B cell (primary cell): Measurements from ENCODE around the gene ZNF385A. TPM values are rescaled to one million over a fixed set of nuclear protein-coding genes. Genes with fewer than 3 reads are reported as not detected.

ENCODE experiments used
- ATAC-seq: fragments of 200-7000 bp; cut with Tn5 transposase; one replicate; pipeline ENCODE4 v1.10.0; 2021; ENCODE audit warnings: low read depth, mild to moderate bottlenecking, moderate number of reproducible peaks, moderate library complexity
- CTCF ChIA-PET: fragments of 350-600 bp; sonication (Branson Sonifier 250); formaldehyde crosslinking; loops from one replicate; lab custom pipeline; 2021; ENCODE audit warnings: antibody characterized with exemption, inconsistent platforms; lab: Charles Lee
- POLR2A ChIA-PET: fragments of 350-600 bp; sonication (Branson Sonifier 250); formaldehyde crosslinking; loops from one replicate; lab custom pipeline; 2021; ENCODE audit warnings: antibody characterized with exemption; lab: Charles Lee
- DNase-seq: peaks from one replicate; pipeline ENCODE4 v3.0.0; 2013
- H2AFZ ChIP-seq: 2 replicates; pipeline ENCODE4 v1.6.1; 2012; ENCODE audit warnings: mild to moderate bottlenecking, low read depth, low read length; ENCODE audit not compliant: insufficient read depth, poor library complexity, severe bottlenecking
- H3K27ac ChIP-seq, 2 donors: 1 replicate in 1 of 2; 2 replicates in 1 of 2; pipeline ENCODE4 v1.5.1; 2012 to 2013; ENCODE audit warnings: low read length in 2 of 2, mild to moderate bottlenecking in 2 of 2, moderate library complexity in 1 of 2
- H3K27me3 ChIP-seq, 4 experiments: fragments of 200-600 bp in 1 of 4; sonication (generic) in 1 of 4; replicated peaks in 1 of 4; 1 replicate in 2 of 4; 2 replicates in 2 of 4; pipeline versions ENCODE4 v1.6.1 to v1.7.0; 2013 to 2016; ENCODE audit warnings: low read length in 3 of 4, mild to moderate bottlenecking in 2 of 4, mixed read lengths in 1 of 4, moderate library complexity in 1 of 4; ENCODE audit not compliant: insufficient read depth in 4 of 4, control insufficient read depth in 3 of 4; ENCODE audit errors: control extremely low read depth in 1 of 4
- H3K36me3 ChIP-seq, 2 experiments: replicated peaks in 1 of 2; 1 replicate in 1 of 2; 2 replicates in 1 of 2; pipeline versions ENCODE4 v1.6.1 to v1.7.1; 2013; ENCODE audit warnings: low read length in 1 of 2; ENCODE audit not compliant: insufficient read depth in 2 of 2, control insufficient read depth in 1 of 2; ENCODE audit errors: control extremely low read depth in 1 of 2, extremely low read depth in 1 of 2
- H3K4me1 ChIP-seq, 2 donors: fragments of 200-600 bp in 1 of 2; sonication (generic) in 1 of 2; 1 replicate in 1 of 2; 2 replicates in 1 of 2; pipeline versions ENCODE4 v1.5.1 to v1.6.1; 2013 to 2017; ENCODE audit warnings: low read length in 2 of 2; ENCODE audit not compliant: control insufficient read depth in 2 of 2, insufficient read depth in 2 of 2
- H3K4me2 ChIP-seq: replicated peaks from 2 replicates; pipeline ENCODE3; 2012; ENCODE audit warnings: mild to moderate bottlenecking, low read depth, low read length; ENCODE audit not compliant: poor library complexity, severe bottlenecking
- H3K4me3 ChIP-seq, 5 experiments: fragments of 200-600 bp in 1 of 5; sonication (generic) in 1 of 5; 1 replicate in 3 of 5; 2 replicates in 2 of 5; pipeline versions ENCODE4 v1.5.1 to v1.7.0; 2011 to 2016; ENCODE audit warnings: low read length in 4 of 5, mild to moderate bottlenecking in 4 of 5, low read depth in 2 of 5, control low read depth in 1 of 5, moderate library complexity in 1 of 5; ENCODE audit not compliant: insufficient read depth in 1 of 5; ENCODE audit errors: control extremely low read depth in 1 of 5, extremely low read depth in 1 of 5
- H3K79me2 ChIP-seq: fragments of 200-600 bp; sonication (generic); one replicate; pipeline ENCODE4 v1.6.0; 2016; ENCODE audit warnings: low read length; ENCODE audit not compliant: control insufficient read depth, insufficient read depth
- H3K9ac ChIP-seq: fragments of 200-600 bp; sonication (generic); 2 replicates; pipeline ENCODE4 v1.6.1; 2017; ENCODE audit warnings: mild to moderate bottlenecking, low read length, moderate library complexity
- H3K9me3 ChIP-seq, 3 donors: one replicate each; pipeline versions ENCODE4 v1.6.1 to v1.7.1; 2013; ENCODE audit warnings: low read length in 2 of 3; ENCODE audit not compliant: control insufficient read depth in 2 of 3, insufficient read depth in 1 of 3; ENCODE audit errors: control extremely low read depth in 1 of 3
- H4K20me1 ChIP-seq: 2 replicates; pipeline ENCODE4 v1.6.0; 2012; ENCODE audit warnings: mild to moderate bottlenecking, low read length; ENCODE audit not compliant: insufficient read depth, control insufficient read depth, poor library complexity, severe bottlenecking
- H3K27ac Mint-ChIP-seq: one replicate; pipeline ENCODE4 v1.8.0; 2021; ENCODE audit warnings: mixed read lengths
- H3K27me3 Mint-ChIP-seq: one replicate; pipeline ENCODE4 v1.8.0; 2021; ENCODE audit warnings: mixed read lengths
- H3K4me1 Mint-ChIP-seq: one replicate; pipeline ENCODE4 v1.8.0; 2021; ENCODE audit warnings: mixed read lengths
- H3K4me3 Mint-ChIP-seq: one replicate; pipeline ENCODE4 v1.8.0; 2021; ENCODE audit warnings: mixed read lengths
- H3K9me3 Mint-ChIP-seq: one replicate; pipeline ENCODE4 v1.8.0; 2022; ENCODE audit warnings: mixed read lengths; ENCODE audit not compliant: insufficient read depth
- EZH2 ChIP-seq: IDR thresholded peaks from 2 replicates; pipeline ENCODE4 v1.6.1; 2012; ENCODE audit warnings: borderline replicate concordance, low read depth, mild to moderate bottlenecking, moderate library complexity, low read length; ENCODE audit not compliant: insufficient read depth, poor library complexity, severe bottlenecking
- WGBS: methylation state at CpG from one replicate; pipeline ENCODE4 v1.1.5; 2013; ENCODE audit warnings: missing lambda C conversion rate; ENCODE audit not compliant: insufficient coverage; 5-methylcytosine and 5-hydroxymethylcytosine counted together
- intact Hi-C: fragments of 100-400 bp; cut with micrococcal nuclease; formaldehyde crosslinking; loops from one replicate; pipeline ENCODE4 v1.10.0; 2022
- polyA plus RNA-seq: library from polyadenylated mRNA; depleted of rRNA; stranded (reverse); fragments of >200 nt; gene quantifications from 2 replicates; pipeline ENCODE4 v1.2.3, GENCODE V29; 2012
- total RNA-seq, 2 donors: library from RNA; stranded (reverse); fragments of 120-200 nt in 1 of 2; gene quantifications; 1 replicate in 1 of 2; 2 replicates in 1 of 2; pipeline versions ENCODE4 v1.2.3 to v1.2.4, GENCODE V29; 2013 to 2022
- TF ChIP-seq, protein P1 (sequence below): fragments of 200-600 bp; IDR thresholded peaks from one replicate; pipeline ENCODE4 v1.8.0; 2022; ENCODE audit warnings: antibody characterized with exemption, mild to moderate bottlenecking

ZNF385A gene
- total and polyA plus RNA-seq, 2 donors (not counting 1 experiment from before 2014, with no cell fraction given), result 4.9 to 5.1 TPM

DNA sequence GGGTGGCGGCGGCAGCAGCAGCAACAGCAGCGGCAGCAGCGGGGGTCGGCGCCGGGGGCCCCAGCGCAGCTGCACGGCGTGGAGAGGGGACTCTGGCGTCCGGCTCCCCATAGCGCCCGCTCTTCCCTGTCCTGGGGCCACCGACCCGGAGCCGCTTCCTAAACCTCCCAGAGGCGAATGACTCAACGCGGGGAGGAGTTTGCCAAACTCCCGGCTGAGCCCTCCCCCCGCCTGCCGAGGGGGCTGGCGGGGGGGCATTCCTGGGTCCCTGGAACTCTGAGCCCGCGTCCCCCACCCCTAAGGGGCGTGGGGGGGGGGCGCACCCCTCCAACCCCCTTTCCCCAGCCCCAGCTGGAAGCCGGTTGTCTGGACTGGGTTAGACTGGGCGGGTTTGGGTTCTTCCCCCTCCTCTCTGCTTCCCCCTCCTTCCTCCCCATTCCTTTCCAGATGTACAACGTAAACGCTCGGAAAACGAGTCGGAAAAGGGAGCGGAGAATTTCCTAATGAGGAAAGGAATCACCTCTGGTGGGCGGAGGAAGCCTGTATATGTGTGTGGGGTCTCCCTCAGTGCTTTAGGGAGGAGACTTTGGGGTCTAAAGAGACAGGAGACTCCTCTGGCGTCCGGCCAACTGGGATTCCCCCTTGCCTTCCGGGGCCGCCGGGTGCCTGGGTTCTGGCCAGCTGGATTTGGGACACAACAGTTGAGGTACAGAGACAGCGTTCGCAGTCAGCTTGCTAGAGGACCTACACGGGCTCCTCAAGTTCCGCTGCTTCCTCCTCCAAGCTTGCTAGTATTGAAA, 34.8 kb upstream of the ZNF385A start, which contains the start of gene ITGA5:
Gene ITGA5 (minus strand): TSS at position 179 of the 800 bp plus-strand sequence. CDS start 68 bp downstream, at position 111.
- POLR2A ChIA-PET, result no interaction called here
- DNase-seq (peak; percentile 48), ATAC-seq (peak; percentile 43)
- Mint-ChIP-seq H3K27me3 (peaks cover 21% of the 10 kb centered on the region), H3K27ac (peak within 1 kb of the TSS; percentile 77), H3K4me3 (peak within 1 kb of the TSS; percentile 84), H3K4me1 (peaks cover 49% of the 10 kb centered on the region), H3K9me3 (no peaks in the 10 kb centered on the region)
- peak within 1 kb of the TSS; percentile 90 for H3K4me2 ChIP-seq
- peak within 1 kb of the TSS; percentile 48 to 62 (median 57) for H3K4me3 ChIP-seq
- H3K9ac ChIP-seq, result peak within 1 kb of the TSS; percentile 63
- peak within 1 kb of the TSS in 1 of 2 donors; percentile 62 for H3K27ac ChIP-seq
- peaks cover 51 to 58% of the 10 kb centered on the region in 2 donors for H3K4me1 ChIP-seq
- 6% methylated on average over 31 of the region's 46 CpGs for WGBS
- no peaks in the 10 kb centered on the region for H4K20me1 ChIP-seq
- intact Hi-C loops, result loop anchor here (2.0 kb wide), 1 partner anchor 14 kb away; no protein-coding TSS in a partner anchor
- H3K36me3 ChIP-seq, result no peaks in the 10 kb centered on the region
- CTCF ChIA-PET, result interaction anchor here (0.6 to 14.7 kb wide), 7 partner anchors 10 to 98 kb away, joined by 3 to 297 read pairs (median 5); no protein-coding TSS in a partner anchor
- no peaks in the 10 kb centered on the region for H3K9me3 ChIP-seq
- no peak for TF ChIP-seq EZH2
- TF ChIP-seq, protein P1, sequence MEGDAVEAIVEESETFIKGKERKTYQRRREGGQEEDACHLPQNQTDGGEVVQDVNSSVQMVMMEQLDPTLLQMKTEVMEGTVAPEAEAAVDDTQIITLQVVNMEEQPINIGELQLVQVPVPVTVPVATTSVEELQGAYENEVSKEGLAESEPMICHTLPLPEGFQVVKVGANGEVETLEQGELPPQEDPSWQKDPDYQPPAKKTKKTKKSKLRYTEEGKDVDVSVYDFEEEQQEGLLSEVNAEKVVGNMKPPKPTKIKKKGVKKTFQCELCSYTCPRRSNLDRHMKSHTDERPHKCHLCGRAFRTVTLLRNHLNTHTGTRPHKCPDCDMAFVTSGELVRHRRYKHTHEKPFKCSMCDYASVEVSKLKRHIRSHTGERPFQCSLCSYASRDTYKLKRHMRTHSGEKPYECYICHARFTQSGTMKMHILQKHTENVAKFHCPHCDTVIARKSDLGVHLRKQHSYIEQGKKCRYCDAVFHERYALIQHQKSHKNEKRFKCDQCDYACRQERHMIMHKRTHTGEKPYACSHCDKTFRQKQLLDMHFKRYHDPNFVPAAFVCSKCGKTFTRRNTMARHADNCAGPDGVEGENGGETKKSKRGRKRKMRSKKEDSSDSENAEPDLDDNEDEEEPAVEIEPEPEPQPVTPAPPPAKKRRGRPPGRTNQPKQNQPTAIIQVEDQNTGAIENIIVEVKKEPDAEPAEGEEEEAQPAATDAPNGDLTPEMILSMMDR, result no peak
- H3K27me3 ChIP-seq, result peaks cover 0 to 19% (median 8%) of the 10 kb centered on the region in 4 experiments
- peak within 1 kb of the TSS; percentile 70 for H2AFZ ChIP-seq
- peaks cover 7% of the 10 kb centered on the region for H3K79me2 ChIP-seq
